ENCODE results near the gene HOMER3.
"Not testable (repeated sequence)": the region's sequence is repeated elsewhere in the genome, so short reads cannot be mapped to it uniquely, and the experiment has no call there.

GRCh38 chr19:18952364-18953003 is 11.5 kb upstream of the HOMER3 start:
- not testable (repeated sequence) for TF ChIP-seq CTCF (IDR thresholded peaks at IDR 0.05; ENCODE audit: low read length); EZH2 (IDR thresholded peaks at IDR 0.05; ENCODE audit: borderline replicate concordance, low read length)

All from OCI-LY1 (cell line).